ENCODE data around the gene TSPAN32. TPM values are rescaled to one million over a fixed set of nuclear protein-coding genes. Genes with fewer than 3 reads are reported as not detected.

Gene TSPAN32
- total RNA-seq, 2 donors from 2014 or later, result not detected

GRCh38 chr11:2342557-2342956 lies 40.7 kb downstream of the TSPAN32 start:
- peaks cover 2% of the 10 kb centered on the region for H3K36me3 Mint-ChIP-seq (ENCODE audit: low read depth)
- no peak for DNase-seq
- H3K27ac Mint-ChIP-seq, result no peak overlapping the region
- Histone ChIP-seq H3K4me3 (ENCODE audit: low read length) (no peak overlapping the region), H3K9me3 (ENCODE audit: control insufficient read depth, low read length) (no peaks in the 10 kb centered on the region), H3K27me3 (ENCODE audit: control insufficient read depth, insufficient read depth, low read length, poor library complexity, severe bottlenecking) (no peaks in the 10 kb centered on the region), H3K9ac (ENCODE audit: extremely low read depth, low read length, poor library complexity, severe bottlenecking) (no peak overlapping the region), H3K36me3 (ENCODE audit: control insufficient read depth, insufficient read depth, low read length) (no peaks in the 10 kb centered on the region), H3K4me1 (ENCODE audit: control insufficient read depth, insufficient read depth, low read length) (no peaks in the 10 kb centered on the region), H3K27ac (ENCODE audit: low read depth, low read length) (no peak overlapping the region)
- no peak overlapping the region for H3K4me3 Mint-ChIP-seq
- peaks cover 6% of the 10 kb centered on the region for H3K27me3 Mint-ChIP-seq (ENCODE audit: insufficient read depth)
- 90 to 92% methylated on average over 3 of the region's 3 CpGs for WGBS, 2 experiments (ENCODE audit: insufficient coverage in 1 of 2, insufficient read length in 1 of 2)
- no peak for TF ChIP-seq CTCF (conservative IDR thresholded peaks at IDR 0.05)
- H3K9me3 Mint-ChIP-seq, result peaks cover 20% of the 10 kb centered on the region
- peaks cover 27% of the 10 kb centered on the region for H3K4me1 Mint-ChIP-seq

GRCh38 chr11:2342981-2343380 lies 41.2 kb downstream of the TSPAN32 start:
- no peaks in the 10 kb centered on the region for H3K9me3 ChIP-seq (ENCODE audit: control insufficient read depth, low read length)
- no peak overlapping the region for H3K4me3 ChIP-seq (ENCODE audit: low read length)
- H3K27ac ChIP-seq (ENCODE audit: low read depth, low read length), result no peak overlapping the region
- Mint-ChIP-seq H3K9me3 (peaks cover 23% of the 10 kb centered on the region), H3K4me1 (peaks cover 23% of the 10 kb centered on the region), H3K36me3 (ENCODE audit: low read depth) (peaks cover 2% of the 10 kb centered on the region), H3K27me3 (ENCODE audit: insufficient read depth) (peaks cover 6% of the 10 kb centered on the region), H3K27ac (no peak overlapping the region), H3K4me3 (no peak overlapping the region)
- 82 to 85% methylated on average over 5 of the region's 5 CpGs for WGBS, 2 experiments (ENCODE audit: insufficient coverage in 1 of 2, insufficient read length in 1 of 2)
- no peak for DNase-seq
- H3K9ac ChIP-seq (ENCODE audit: extremely low read depth, low read length, poor library complexity, severe bottlenecking), result no peak overlapping the region
- H3K27me3 ChIP-seq (ENCODE audit: control insufficient read depth, insufficient read depth, low read length, poor library complexity, severe bottlenecking), result no peaks in the 10 kb centered on the region
- TF ChIP-seq CTCF (conservative IDR thresholded peaks at IDR 0.05), result no peak
- H3K4me1 ChIP-seq (ENCODE audit: control insufficient read depth, insufficient read depth, low read length), result no peaks in the 10 kb centered on the region
- H3K36me3 ChIP-seq (ENCODE audit: control insufficient read depth, insufficient read depth, low read length), result no peaks in the 10 kb centered on the region

DNA sequence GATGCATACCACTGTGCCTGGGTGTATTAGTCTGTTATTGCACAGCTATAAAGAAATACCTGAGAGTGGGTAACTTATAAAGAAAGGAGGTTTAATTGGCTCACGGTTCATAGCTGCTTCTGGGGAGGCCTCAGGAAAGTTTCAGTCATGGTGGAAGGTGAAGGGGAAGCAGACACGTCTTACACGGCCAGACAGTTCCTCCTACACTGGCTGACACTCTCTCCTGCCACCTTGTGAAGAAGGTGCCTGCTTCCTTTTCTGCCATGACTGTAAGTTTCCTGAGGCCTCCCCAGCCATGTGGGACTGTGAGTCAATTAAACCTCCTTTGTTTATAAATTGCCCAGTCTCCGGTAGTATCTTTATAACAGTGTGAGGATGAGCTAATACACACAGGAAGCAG lies 41.7 kb downstream of the TSPAN32 start:
- 82 to 91% methylated on average over 3 to 4 of the region's 4 CpGs for WGBS, 2 experiments (ENCODE audit: insufficient coverage in 1 of 2, insufficient read length in 1 of 2)
- Histone ChIP-seq H3K4me3 (ENCODE audit: low read length) (no peak overlapping the region), H3K9me3 (ENCODE audit: control insufficient read depth, low read length) (peaks cover 2% of the 10 kb centered on the region), H3K9ac (ENCODE audit: extremely low read depth, low read length, poor library complexity, severe bottlenecking) (no peak overlapping the region), H3K4me1 (ENCODE audit: control insufficient read depth, insufficient read depth, low read length) (no peaks in the 10 kb centered on the region), H3K36me3 (ENCODE audit: control insufficient read depth, insufficient read depth, low read length) (no peaks in the 10 kb centered on the region), H3K27ac (ENCODE audit: low read depth, low read length) (no peak overlapping the region), H3K27me3 (ENCODE audit: control insufficient read depth, insufficient read depth, low read length, poor library complexity, severe bottlenecking) (no peaks in the 10 kb centered on the region)
- Mint-ChIP-seq H3K9me3 (peaks cover 29% of the 10 kb centered on the region), H3K27me3 (ENCODE audit: insufficient read depth) (peaks cover 6% of the 10 kb centered on the region), H3K36me3 (ENCODE audit: low read depth) (peaks cover 4% of the 10 kb centered on the region), H3K27ac (no peak overlapping the region), H3K4me3 (no peak overlapping the region), H3K4me1 (peaks cover 18% of the 10 kb centered on the region)
- no peak for TF ChIP-seq CTCF (conservative IDR thresholded peaks at IDR 0.05)
- no peak for DNase-seq
